DMS153 treated with DMSO at 0.1 percent for 48 hours (cell line): ENCODE results near the gene SULT1B1.
A peak's percentile ranks its signal among the peaks of the same experiment; 100 is the strongest.

Experiments used
- DNase-seq: peaks from one replicate; lab custom pipeline; 2025; ENCODE audit not compliant: unreplicated experiment; lab: John Stamatoyannopoulos, UW

Gene SULT1B1

DNA sequence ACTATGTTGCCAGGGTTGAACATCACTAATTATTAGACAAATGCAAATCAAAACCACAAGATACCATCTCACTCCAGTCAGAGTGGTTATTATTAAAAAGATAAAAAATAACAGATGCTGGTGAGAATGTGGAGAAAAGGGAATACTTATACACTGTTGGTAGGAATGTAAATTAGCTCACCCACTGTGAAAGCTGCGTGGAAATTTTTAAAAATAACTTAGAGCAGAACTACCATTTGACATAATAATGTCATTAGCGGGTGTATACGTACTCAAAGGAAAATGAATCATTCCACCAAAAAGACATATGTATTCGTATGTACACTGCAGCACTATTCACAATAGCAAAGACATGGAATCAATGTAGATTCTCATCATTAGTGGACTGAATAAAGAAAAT, 58.7 kb downstream of the SULT1B1 start:
- DNase-seq: no peak

DNA sequence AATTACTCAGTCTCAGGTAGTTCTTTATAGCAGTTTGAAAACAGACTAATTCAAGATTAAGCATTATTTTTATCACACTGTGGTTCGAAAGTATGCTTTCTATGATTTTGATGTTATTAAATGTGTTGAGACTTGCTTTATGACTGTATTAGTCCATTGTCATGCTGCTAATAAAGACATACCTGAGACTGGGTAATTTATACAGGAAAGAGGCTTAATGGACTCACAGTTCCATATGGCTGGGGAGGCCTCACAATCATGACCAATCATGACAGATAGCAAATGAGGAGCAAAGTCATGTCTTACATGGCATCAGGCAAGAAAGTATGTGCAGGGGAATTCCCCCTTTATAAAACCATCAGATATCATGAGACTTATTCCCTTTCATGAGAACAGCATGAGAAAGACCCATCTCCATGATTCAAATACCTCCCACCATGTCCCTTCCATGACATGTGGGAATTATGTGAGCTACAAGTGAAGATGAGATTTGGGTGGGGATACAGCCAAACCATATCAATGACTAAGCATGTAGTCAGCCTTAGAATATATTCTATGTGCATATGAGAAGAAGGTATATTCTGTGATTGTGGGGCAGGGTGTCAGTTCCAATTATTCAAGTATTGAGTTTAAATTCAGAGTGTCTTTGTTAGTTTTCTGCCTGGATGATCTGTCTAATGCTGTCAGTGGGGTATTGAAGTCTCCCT, 62.7 kb downstream of the SULT1B1 start:
- DNase-seq: no peak

DNA sequence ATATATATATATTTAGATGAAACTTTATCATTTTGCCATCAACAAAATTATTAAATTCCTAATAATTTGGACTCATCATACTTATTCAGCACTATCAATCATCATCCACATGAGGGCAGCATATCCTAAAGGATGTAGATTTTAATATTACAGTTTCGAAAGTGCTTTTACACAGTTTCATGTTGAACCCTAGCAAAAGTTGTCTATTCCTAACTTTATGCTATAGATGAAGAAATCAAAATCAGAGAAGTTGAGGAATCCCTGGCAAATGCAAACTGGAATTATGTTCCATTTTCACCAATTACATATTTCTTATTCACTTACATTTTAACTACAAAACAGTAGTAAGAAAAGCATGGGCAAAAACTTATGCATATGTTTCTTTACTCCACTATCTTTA, 70.8 kb downstream of the SULT1B1 start:
- DNase-seq: peak; percentile 52

DNA sequence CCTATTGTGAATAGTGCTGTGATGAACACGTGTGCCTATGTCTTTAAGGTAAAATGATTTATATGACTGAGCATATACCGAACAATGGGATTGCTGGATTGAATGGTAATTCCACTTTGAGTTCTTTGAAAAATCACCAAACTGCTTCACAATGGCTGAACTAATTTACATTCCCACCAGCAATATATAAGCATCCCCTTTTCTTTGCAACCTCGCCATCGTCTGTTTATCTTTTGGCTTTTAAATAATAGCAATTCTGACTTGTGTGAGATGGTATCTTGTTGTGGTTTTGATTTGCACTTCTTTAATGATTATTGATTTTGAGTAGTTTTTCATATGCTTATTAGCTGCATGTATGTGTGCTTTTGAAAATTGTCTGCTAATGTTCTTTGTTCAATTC, 75.6 kb downstream of the SULT1B1 start:
- no peak for DNase-seq
